GM23338 (cell line): ENCODE results near the gene MT1F. TPM values are rescaled to one million over a fixed set of nuclear protein-coding genes. Genes with fewer than 3 reads are reported as not detected.
"Not testable (repeated sequence)": the region's sequence is repeated elsewhere in the genome, so short reads cannot be mapped to it uniquely, and the experiment has no call there.

Experiments
- ATAC-seq: fragments of 200-7000 bp; cut with Tn5 transposase; 3 replicates; pipeline ENCODE4 v1.9.1; 2020
- DNase-seq: peaks from one replicate; pipeline ENCODE4 v3.0.0-alpha.2; 2015; ENCODE audit warnings: low spot score
- H2AFZ ChIP-seq: fragments of 200-600 bp; sonication (generic); 2 replicates; pipeline ENCODE4 v1.8.0; 2016; ENCODE audit warnings: antibody characterized with exemption, mild to moderate bottlenecking, moderate library complexity
- H3F3A ChIP-seq: fragments of 200-600 bp; sonication (generic); replicated peaks from 2 replicates; pipeline ENCODE4 v1.8.0; 2017; ENCODE audit warnings: antibody characterized with exemption, mixed run types, low read depth
- H3K27ac ChIP-seq: fragments of 200-600 bp; sonication (generic); 2 replicates; pipeline ENCODE4 v1.6.1; 2016; ENCODE audit warnings: low read depth
- H3K27me3 ChIP-seq: fragments of 200-600 bp; sonication (generic); 2 replicates; pipeline ENCODE4 v1.8.0; 2016; ENCODE audit warnings: mild to moderate bottlenecking, mixed run types, moderate library complexity; ENCODE audit not compliant: insufficient read depth
- H3K36me3 ChIP-seq: fragments of 200-600 bp; sonication (generic); 2 replicates; pipeline ENCODE4 v1.8.0; 2016; ENCODE audit warnings: mild to moderate bottlenecking; ENCODE audit not compliant: insufficient read depth
- H3K4me1 ChIP-seq: fragments of 200-600 bp; sonication (generic); 2 replicates; pipeline ENCODE4 v1.8.0; 2016; ENCODE audit warnings: mild to moderate bottlenecking, moderate library complexity; ENCODE audit not compliant: insufficient read depth
- H3K4me2 ChIP-seq: fragments of 200-600 bp; sonication (generic); 2 replicates; pipeline ENCODE4 v1.7.1; 2017; ENCODE audit warnings: mixed run types
- H3K4me3 ChIP-seq: fragments of 200-600 bp; sonication (generic); 2 replicates; pipeline ENCODE4 v1.6.1; 2016; ENCODE audit warnings: mixed run types
- H3K79me2 ChIP-seq: fragments of 200-600 bp; sonication (generic); replicated peaks from 2 replicates; pipeline ENCODE4 v1.8.0; 2017; ENCODE audit warnings: mild to moderate bottlenecking; ENCODE audit not compliant: insufficient read depth
- H3K9me2 ChIP-seq: fragments of 200-600 bp; sonication (generic); 2 replicates; pipeline ENCODE4 v1.8.0; 2017; ENCODE audit not compliant: insufficient read depth
- H4K20me1 ChIP-seq: fragments of 200-600 bp; sonication (generic); replicated peaks from 2 replicates; pipeline ENCODE4 v1.8.0; 2017; ENCODE audit warnings: mild to moderate bottlenecking; ENCODE audit not compliant: insufficient read depth
- H3K27ac Mint-ChIP-seq: 2 replicates; pipeline ENCODE4 v1.8.0; 2020; ENCODE audit warnings: inconsistent platforms, mild to moderate bottlenecking, moderate library complexity, mixed read lengths
- H3K27me3 Mint-ChIP-seq: 3 replicates; pipeline ENCODE4 v1.8.0; 2022; ENCODE audit warnings: low read depth, mild to moderate bottlenecking, moderate library complexity, mixed read lengths, inconsistent platforms; ENCODE audit not compliant: insufficient read depth, poor library complexity
- H3K36me3 Mint-ChIP-seq: 3 replicates; pipeline ENCODE4 v1.8.0; 2021; ENCODE audit warnings: low read depth, mild to moderate bottlenecking, inconsistent platforms, moderate library complexity, mixed read lengths
- H3K4me1 Mint-ChIP-seq: 3 replicates; pipeline ENCODE4 v1.8.0; 2020; ENCODE audit warnings: mild to moderate bottlenecking, inconsistent platforms, mixed read lengths
- H3K4me3 Mint-ChIP-seq: 3 replicates; pipeline ENCODE4 v1.8.0; 2021; ENCODE audit warnings: moderate library complexity, mild to moderate bottlenecking, inconsistent platforms, mixed read lengths
- H3K9me3 Mint-ChIP-seq: 3 replicates; pipeline ENCODE4 v1.8.0; 2020; ENCODE audit warnings: moderate library complexity, mild to moderate bottlenecking, inconsistent platforms, mixed read lengths
- CREB1 ChIP-seq: fragments of 250-450 bp; sonication (Bioruptor Pico); IDR thresholded peaks from 2 replicates; pipeline ENCODE4 v1.5.0; 2020; ENCODE audit warnings: low read depth, mild to moderate bottlenecking, moderate library complexity
- NANOG ChIP-seq: IDR thresholded peaks from 2 replicates; pipeline ENCODE4 v1.6.1; 2016; ENCODE audit warnings: antibody characterized with exemption, borderline replicate concordance
- POLR2AphosphoS5 ChIP-seq: IDR thresholded peaks from 2 replicates; pipeline ENCODE4 v1.6.1; 2016; ENCODE audit warnings: antibody characterized with exemption, low read depth
- REST ChIP-seq: IDR thresholded peaks from one replicate; pipeline ENCODE4 v1.6.1; 2018; ENCODE audit warnings: antibody characterized with exemption; ENCODE audit not compliant: unreplicated experiment
- STAT1 ChIP-seq: IDR thresholded peaks from one replicate; pipeline ENCODE4 v1.6.1; 2016; ENCODE audit warnings: antibody characterized with exemption; ENCODE audit not compliant: unreplicated experiment
- ZNF331 ChIP-seq: fragments of 250-450 bp; sonication (Bioruptor Pico); IDR thresholded peaks from 2 replicates; pipeline ENCODE4 v1.5.0; 2020; ENCODE audit warnings: low read depth, mild to moderate bottlenecking, moderate library complexity
- ZNF462 ChIP-seq: fragments of 250-450 bp; sonication (Bioruptor Pico); IDR thresholded peaks from 2 replicates; pipeline ENCODE4 v1.5.0; 2020; ENCODE audit warnings: mild to moderate bottlenecking, moderate library complexity
- polyA plus RNA-seq: library from polyadenylated mRNA; unstranded; fragments of >200 nt; fragmentation: Nextera tagmentation; extraction: Ambion mirVana; gene quantifications from 2 replicates; pipeline ENCODE4 v1.2.1, GENCODE V29; 2016
- total RNA-seq: library from RNA; depleted of rRNA; stranded (reverse); fragments of >200 nt; shearing (Covaris generic); gene quantifications from 2 replicates; pipeline ENCODE4 v1.2.3, GENCODE V29; 2014

Gene MT1F
- total and polyA plus RNA-seq, 2 experiments from 2014 or later, result 7.4 to 107 TPM

- TF ChIP-seq REST (no peak), STAT1 (no peak), CREB1 (CRISPR knock-in tag) (no peak), ZNF331 (no peak)
Measured at GRCh38 chr16:56664506-56664905, 6.7 kb downstream of the MT1F start (continued).

- not testable (repeated sequence) for H4K20me1 ChIP-seq, DNase-seq
- peaks cover 34% of the 10 kb centered on the region for H3K36me3 Mint-ChIP-seq
Measured at GRCh38 chr16:56665286-56666261, 7.8 kb downstream of the MT1F start.

GRCh38 chr16:56667581-56668571 lies 10.1 kb downstream of the MT1F start, which contains the start of gene MT1G:
TSS of gene MT1G (minus strand) at chr16:56668065. CDS start at chr16:56667993, 72 bp downstream.
- Mint-ChIP-seq H3K4me3 (peak within 1 kb of the TSS; percentile 83), H3K9me3 (peaks cover 3% of the 10 kb centered on the region; the same call in 1 of the 3 replicates), H3K27me3 (peaks cover 99% of the 10 kb centered on the region), H3K27ac (no peak within 1 kb of the TSS), H3K36me3 (peaks cover 36% of the 10 kb centered on the region), H3K4me1 (peaks cover 36% of the 10 kb centered on the region)
- Histone ChIP-seq H3K4me3 (peak within 1 kb of the TSS; percentile 62), H3K36me3 (no peaks in the 10 kb centered on the region), H3K27ac (no peak within 1 kb of the TSS), H3K9me2 (no peaks in the 10 kb centered on the region), H3K4me2 (peak within 1 kb of the TSS; percentile 91), H2AFZ (peak within 1 kb of the TSS; percentile 91), H3K27me3 (peaks cover 100% of the 10 kb centered on the region), H4K20me1 (no peaks in the 10 kb centered on the region), H3K4me1 (peaks cover 42% of the 10 kb centered on the region), H3K79me2 (no peaks in the 10 kb centered on the region; the same call in 1 of the 2 replicates), H3F3A (peaks cover 16% of the 10 kb centered on the region)
- peak; percentile 58 for DNase-seq
- peak; percentile 70 for ATAC-seq
- TF ChIP-seq ZNF462 (CRISPR knock-in tag), result no peak
- no peak for TF ChIP-seq NANOG
- no peak for TF ChIP-seq STAT1

More at GRCh38 chr16:56665286-56666261, 7.8 kb downstream of the MT1F start:
- not testable (repeated sequence) for H3K36me3 ChIP-seq, H3K9me2 ChIP-seq, H3K9me3 Mint-ChIP-seq, H3K4me3 ChIP-seq, H3K4me2 ChIP-seq, H3K27ac ChIP-seq, H2AFZ ChIP-seq, ATAC-seq, H3K27ac Mint-ChIP-seq, H3K79me2 ChIP-seq
- 0 out of 2 replicates have a peak, but pooled peaks have one; percentile 30 for TF ChIP-seq POLR2AphosphoS5
- Mint-ChIP-seq H3K4me3 (peak overlapping the region; percentile 83), H3K27me3 (peaks cover 98% of the 10 kb centered on the region), H3K4me1 (peaks cover 43% of the 10 kb centered on the region)
- peaks cover 43% of the 10 kb centered on the region for H3K4me1 ChIP-seq
- peaks cover 16% of the 10 kb centered on the region for H3F3A ChIP-seq
- H3K27me3 ChIP-seq, result peaks cover 100% of the 10 kb centered on the region
